H1 (cell line): ENCODE data around the gene MAMSTR. TPM values are rescaled to one million over a fixed set of nuclear protein-coding genes. Genes with fewer than 3 reads are reported as not detected.

ENCODE experiments used
- CTCF ChIA-PET: fragments of 300-600 bp; sonication (Branson Sonifier 250); formaldehyde crosslinking; loops from one replicate; lab custom pipeline; 2021; ENCODE audit not compliant: partially characterized antibody; lab: Charles Lee
- POLR2A ChIA-PET: fragments of 300-600 bp; sonication (Branson Sonifier 250); formaldehyde crosslinking; loops from one replicate; lab custom pipeline; 2021; ENCODE audit warnings: inconsistent platforms; ENCODE audit not compliant: partially characterized antibody; lab: Charles Lee
- DNase-seq, 2 experiments: peaks; one replicate each; pipeline versions ENCODE4 v3.0.0 to v3.0.0-alpha.2; 2010 to 2022; ENCODE audit warnings: low spot score in 2 of 2, low read depth in 1 of 2, mixed read lengths in 1 of 2
- FAIRE-seq: peaks from 2 replicates; lab custom pipeline; 2011; peaks lifted over from hg19 to GRCh38; lab: Jason Lieb, UNC
- H2AFZ ChIP-seq: 2 replicates; pipeline ENCODE4 v1.8.1; 2012; ENCODE audit warnings: low read length, inconsistent platforms
- H2AK5ac ChIP-seq: 2 replicates; pipeline ENCODE4 v1.6.1; 2013; ENCODE audit warnings: low read depth, low read length
- H2BK120ac ChIP-seq: replicated peaks from 2 replicates; pipeline ENCODE3; 2013; ENCODE audit warnings: low read depth, low read length, inconsistent platforms
- H2BK12ac ChIP-seq: 2 replicates; pipeline ENCODE4 v1.6.1; 2013; ENCODE audit warnings: low read depth, low read length
- H2BK15ac ChIP-seq: 2 replicates; pipeline ENCODE4 v1.6.1; 2013; ENCODE audit warnings: low read length
- H2BK20ac ChIP-seq: 2 replicates; pipeline ENCODE4 v1.6.1; 2013; ENCODE audit warnings: low read length
- H2BK5ac ChIP-seq: 2 replicates; pipeline ENCODE4 v1.6.1; 2013; ENCODE audit warnings: low read depth, low read length
- H3K14ac ChIP-seq: 2 replicates; pipeline ENCODE4 v1.6.1; 2013; ENCODE audit warnings: inconsistent platforms; ENCODE audit not compliant: insufficient read length
- H3K18ac ChIP-seq: 2 replicates; pipeline ENCODE4 v1.6.1; 2013; ENCODE audit warnings: low read length; ENCODE audit errors: extremely low read depth
- H3K23ac ChIP-seq: 2 replicates; pipeline ENCODE4 v1.6.1; 2013; ENCODE audit warnings: inconsistent platforms; ENCODE audit not compliant: insufficient read length
- H3K23me2 ChIP-seq: 2 replicates; pipeline ENCODE4 v1.6.1; 2013; ENCODE audit warnings: low read depth, low read length
- H3K27ac ChIP-seq: 2 replicates; pipeline ENCODE4 v1.6.1; 2011; ENCODE audit warnings: low read depth, low read length, inconsistent platforms
- H3K27me3 ChIP-seq, 4 experiments: replicated peaks in 1 of 4; 1 replicate in 1 of 4; 2 replicates in 3 of 4; pipeline versions ENCODE4 v1.6.1 to v1.8.1; 2011 to 2013; ENCODE audit warnings: low read length in 3 of 4, mild to moderate bottlenecking in 3 of 4, inconsistent platforms in 2 of 4, mixed read lengths in 2 of 4, moderate library complexity in 1 of 4; ENCODE audit not compliant: control insufficient read depth in 3 of 4, insufficient read depth in 3 of 4; ENCODE audit errors: extremely low read depth in 1 of 4
- H3K36me3 ChIP-seq, 4 experiments: 2 replicates each; pipeline versions ENCODE4 v1.6.1 to v1.8.1; 2011 to 2013; ENCODE audit warnings: mild to moderate bottlenecking in 4 of 4, low read length in 3 of 4, moderate library complexity in 2 of 4, control low read depth in 1 of 4, inconsistent platforms in 1 of 4; ENCODE audit not compliant: insufficient read depth in 4 of 4, control insufficient read depth in 2 of 4
- H3K4ac ChIP-seq: replicated peaks from 2 replicates; pipeline ENCODE3; 2013; ENCODE audit warnings: low read length, low read depth, mixed read lengths, inconsistent platforms; ENCODE audit not compliant: insufficient read length
- H3K4me1 ChIP-seq, 4 experiments: replicated peaks in 1 of 4; 1 replicate in 1 of 4; 2 replicates in 3 of 4; pipeline versions ENCODE4 v1.6.1 to v1.8.1; 2011 to 2013; ENCODE audit warnings: low read length in 3 of 4, inconsistent platforms in 2 of 4, mixed read lengths in 1 of 4; ENCODE audit not compliant: insufficient read depth in 4 of 4, control insufficient read depth in 3 of 4
- H3K4me2 ChIP-seq, 2 experiments: 2 replicates each; pipeline versions ENCODE4 v1.6.1 to v1.8.1; 2011 to 2013; ENCODE audit warnings: low read depth in 2 of 2, low read length in 2 of 2, control low read depth in 1 of 2, inconsistent platforms in 1 of 2, mild to moderate bottlenecking in 1 of 2; ENCODE audit not compliant: insufficient read depth in 1 of 2
- H3K4me3 ChIP-seq, 4 experiments: fragments of 200-600, 300-600 bp in 1 of 4; sonication (generic), shearing (Covaris generic), sonication (Bioruptor Twin) in 1 of 4; 2 replicates each; pipeline versions ENCODE4 v1.5.1 to v1.8.1; 2011 to 2016; ENCODE audit warnings: low read length in 4 of 4, low read depth in 3 of 4, control low read depth in 2 of 4, inconsistent platforms in 2 of 4, mild to moderate bottlenecking in 2 of 4, mixed read lengths in 1 of 4, moderate library complexity in 1 of 4; ENCODE audit not compliant: insufficient read depth in 2 of 4; ENCODE audit errors: extremely low read depth in 1 of 4
- H3K56ac ChIP-seq: replicated peaks from 2 replicates; pipeline ENCODE3; 2013; ENCODE audit warnings: low read depth, mild to moderate bottlenecking, mixed read lengths, low read length, inconsistent platforms; ENCODE audit not compliant: insufficient read length
- H3K79me1 ChIP-seq: 2 replicates; pipeline ENCODE4 v1.6.1; 2013; ENCODE audit warnings: low read depth, low read length, control low read depth
- H3K79me2 ChIP-seq, 2 experiments: 2 replicates each; pipeline versions ENCODE4 v1.6.1 to v1.8.1; 2012 to 2013; ENCODE audit warnings: low read length in 2 of 2, mild to moderate bottlenecking in 2 of 2, inconsistent platforms in 1 of 2; ENCODE audit not compliant: insufficient read depth in 2 of 2, control insufficient read depth in 1 of 2
- H3K9ac ChIP-seq, 4 experiments: replicated peaks in 1 of 4; 1 replicate in 1 of 4; 2 replicates in 3 of 4; pipeline versions ENCODE4 v1.6.1 to v1.8.1; 2011 to 2013; ENCODE audit warnings: low read depth in 3 of 4, low read length in 3 of 4, control low read depth in 2 of 4, mild to moderate bottlenecking in 2 of 4, moderate library complexity in 2 of 4, inconsistent platforms in 1 of 4; ENCODE audit errors: extremely low read depth in 1 of 4
- H3K9me3 ChIP-seq, 2 experiments: 2 replicates each; pipeline versions ENCODE4 v1.6.1 to v1.8.1; 2012 to 2013; ENCODE audit warnings: mild to moderate bottlenecking in 2 of 2, moderate library complexity in 2 of 2, control low read depth in 1 of 2, inconsistent platforms in 1 of 2, low read depth in 1 of 2, low read length in 1 of 2, mixed read lengths in 1 of 2; ENCODE audit not compliant: insufficient read depth in 2 of 2
- H4K20me1 ChIP-seq, 2 experiments: replicated peaks in 1 of 2; 2 replicates each; pipeline versions ENCODE3 to v1.8.1; 2011 to 2013; ENCODE audit warnings: inconsistent platforms in 2 of 2, low read length in 2 of 2, mild to moderate bottlenecking in 1 of 2; ENCODE audit not compliant: insufficient read depth in 2 of 2, control insufficient read depth in 1 of 2
- H4K5ac ChIP-seq: 2 replicates; pipeline ENCODE4 v1.6.1; 2013; ENCODE audit warnings: low read length, low read depth, mixed read lengths, inconsistent platforms; ENCODE audit not compliant: insufficient read length
- H4K8ac ChIP-seq: 2 replicates; pipeline ENCODE4 v1.8.0; 2013; ENCODE audit warnings: mild to moderate bottlenecking, moderate library complexity, low read length, inconsistent platforms; ENCODE audit not compliant: insufficient read depth; ENCODE audit errors: extremely low read depth
- H4K91ac ChIP-seq: replicated peaks from 2 replicates; pipeline ENCODE3; 2013; ENCODE audit warnings: low read length, mixed read lengths, inconsistent platforms; ENCODE audit not compliant: insufficient read length
- ASH2L ChIP-seq: fragments of 200-600, 300-600 bp; sonication (generic); IDR thresholded peaks from one replicate; pipeline ENCODE4 v1.7.1; 2017; ENCODE audit warnings: low read length
- BRCA1 ChIP-seq: IDR thresholded peaks from 2 replicates; pipeline ENCODE4 v1.6.1; 2012; ENCODE audit warnings: low read depth, low read length, improper control_type of control experiment
- CREB1 ChIP-seq: IDR thresholded peaks from 2 replicates; pipeline ENCODE4 v1.6.1; 2012; ENCODE audit warnings: inconsistent platforms
- EZH2 ChIP-seq: fragments of 200-600 bp; sonication (generic); IDR thresholded peaks from 2 replicates; pipeline ENCODE4 v1.7.1; 2012; ENCODE audit warnings: low read depth, mild to moderate bottlenecking, moderate library complexity, low read length, inconsistent platforms; ENCODE audit not compliant: severe bottlenecking
- KDM4A ChIP-seq: IDR thresholded peaks from one replicate; pipeline ENCODE4 v1.7.1; 2012; ENCODE audit warnings: low read depth, mild to moderate bottlenecking, moderate library complexity, low read length, inconsistent platforms; ENCODE audit not compliant: severe bottlenecking
- POLR2A ChIP-seq, 2 experiments: IDR thresholded peaks; 1 replicate in 1 of 2; 2 replicates in 1 of 2; pipeline ENCODE4 v1.6.1; 2011; ENCODE audit warnings: low read depth in 2 of 2, low read length in 2 of 2, mild to moderate bottlenecking in 2 of 2; ENCODE audit errors: control extremely low read depth in 1 of 2
- RNF2 ChIP-seq: fragments of 200-900, 300-1000 bp; sonication (generic); IDR thresholded peaks from 2 replicates; pipeline ENCODE4 v1.7.1; 2016; ENCODE audit warnings: borderline replicate concordance, low read depth, mild to moderate bottlenecking, antibody characterized with exemption, low read length; ENCODE audit not compliant: poor library complexity, severe bottlenecking; ENCODE audit errors: missing control alignments
- RXRA ChIP-seq: IDR thresholded peaks from 2 replicates; pipeline ENCODE4 v1.6.1; 2011; ENCODE audit warnings: low read depth, mild to moderate bottlenecking, low read length, moderate library complexity; ENCODE audit not compliant: insufficient read depth
- SP4 ChIP-seq: IDR thresholded peaks from 2 replicates; pipeline ENCODE4 v1.6.1; 2012; ENCODE audit warnings: low read length, inconsistent platforms
- SUZ12 ChIP-seq: fragments of 200-600 bp; sonication (generic); IDR thresholded peaks from 2 replicates; pipeline ENCODE4 v1.6.1; 2012; ENCODE audit warnings: mild to moderate bottlenecking, inconsistent platforms, low read length, moderate library complexity, mixed read lengths
- TAF1 ChIP-seq: IDR thresholded peaks from 2 replicates; pipeline ENCODE4 v1.6.1; 2011; ENCODE audit warnings: mild to moderate bottlenecking, low read depth, low read length
- WGBS, 2 experiments: shearing (Covaris generic) in 1 of 2; methylation state at CpG; one replicate each; pipeline versions ENCODE4 v1.1.6 to v1.1.7; 2013 to 2015; ENCODE audit warnings: low lambda C conversion rate in 2 of 2, mixed read lengths in 2 of 2, inconsistent platforms in 1 of 2, low coverage in 1 of 2, missing lambda C conversion rate in 1 of 2; ENCODE audit not compliant: insufficient replicate concordance in 2 of 2, insufficient coverage in 1 of 2, insufficient read length in 1 of 2; ENCODE audit errors: extremely low coverage in 1 of 2, missing lambda C conversion rate in 1 of 2; 5-methylcytosine and 5-hydroxymethylcytosine counted together
- polyA plus RNA-seq, 7 experiments: library from polyadenylated mRNA; depleted of rRNA in 3 of 7; stranded (reverse) in 5 of 7; unstranded in 2 of 7; fragments of >200 nt in 5 of 7; fragments of 200-250 nt in 2 of 7; gene quantifications; 1 replicate in 5 of 7; 2 replicates in 1 of 7; 4 replicates in 1 of 7; pipeline versions ENCODE4 v1.2.1 to v1.2.3, GENCODE V29; 2011 to 2013; ENCODE audit warnings: missing spikeins in 2 of 7, mixed read lengths in 2 of 7
- total RNA-seq: library from RNA; stranded (reverse); fragmentation: NEBNext Ultra II Directional; extraction: Animal tissue kit (Norgen Biotek cat#: 25700); gene quantifications from 2 replicates; pipeline ENCODE4 v1.2.1, GENCODE V29; 2021

The MAMSTR gene
- total and polyA plus RNA-seq, 2 of the 8 experiments (the other 6 are each of a cell fraction or from before 2014, with no cell fraction given) = 2.0 to 2.3 TPM

GRCh38 chr19:48720251-48720612 lies 707 bp upstream of the MAMSTR start:
- POLR2A ChIA-PET = interaction anchor here (0.6 to 1.8 kb wide), 12 partner anchors 8 to 75 kb away, joined by 3 to 9 read pairs (median 4); partner anchors contain the start of genes FUT2 and IZUMO1
- H4K91ac ChIP-seq = no peak overlapping the region
- no peak overlapping the region for H3K14ac ChIP-seq
- H3K27ac ChIP-seq = no peak overlapping the region
- TF ChIP-seq POLR2A (IDR thresholded peaks at IDR 0.05; ENCODE audit: control extremely low read depth in 1 of 2, low read depth in 2 of 2, low read length in 2 of 2) = no peak
- no peak for TF ChIP-seq TAF1
- TF ChIP-seq BRCA1 = no peak
- TF ChIP-seq EZH2 = no peak
- no peak for TF ChIP-seq SP4
- TF ChIP-seq SUZ12 = no peak
- TF ChIP-seq KDM4A = no peak
- no peak for TF ChIP-seq RXRA
- no peak for TF ChIP-seq ASH2L
- no peak for TF ChIP-seq RNF2
- TF ChIP-seq CREB1 = no peak
- CTCF ChIA-PET = interaction anchor here (0.7 to 1.2 kb wide), 3 partner anchors 8 to 528 kb away, joined by 3 to 4 read pairs (median 3); no protein-coding TSS in a partner anchor
- H3K9ac ChIP-seq = no peak overlapping the region
- H3K23ac ChIP-seq = no peak overlapping the region
- DNase-seq (no peak), FAIRE-seq (no peak)
- H4K5ac ChIP-seq = no peak overlapping the region
- no peaks in the 10 kb centered on the region for H3K79me2 ChIP-seq
- peak overlapping the region; percentile 25 to 68 for H3K4me2 ChIP-seq
- peak overlapping the region; percentile 4 to 96 (median 84); a peak in 5 of 8 replicates for H3K4me3 ChIP-seq
- peak overlapping the region; percentile 21; the same call in 1 of the 2 replicates for H4K8ac ChIP-seq
- no peaks in the 10 kb centered on the region for H3K27me3 ChIP-seq
- H2AK5ac ChIP-seq = no peak overlapping the region
- no peak overlapping the region for H2BK20ac ChIP-seq
- H2BK120ac ChIP-seq = no peak overlapping the region
- H2BK12ac ChIP-seq = no peak overlapping the region
- WGBS, 2 experiments = 45% methylated on average over 12 of the region's 12 CpGs; no CpG with 5 or more reads in 1 of the 2 experiments
- no peak overlapping the region for H2AFZ ChIP-seq
- no peak overlapping the region for H2BK15ac ChIP-seq
- no peak overlapping the region for H3K18ac ChIP-seq
- H3K4ac ChIP-seq = no peak overlapping the region
- no peaks in the 10 kb centered on the region for H4K20me1 ChIP-seq
- H3K36me3 ChIP-seq = no peaks in the 10 kb centered on the region
- no peak overlapping the region for H2BK5ac ChIP-seq
- H3K9me3 ChIP-seq = no peaks in the 10 kb centered on the region
- no peaks in the 10 kb centered on the region for H3K79me1 ChIP-seq
- H3K4me1 ChIP-seq = peaks cover 0 to 24% (median 12%) of the 10 kb centered on the region in 4 experiments; a peak in 6 of 7 replicates
- H3K23me2 ChIP-seq = peaks cover 8% of the 10 kb centered on the region; the same call in 1 of the 2 replicates
- no peak overlapping the region for H3K56ac ChIP-seq
